NCI-H2029 (cell line): ENCODE results near the gene GREM1.
A peak's percentile ranks its signal among the peaks of the same experiment; 100 is the strongest.

ENCODE experiments used
- DNase-seq: peaks from one replicate; lab custom pipeline; 2025; lab: John Stamatoyannopoulos, UW

Gene GREM1

GRCh38 chr15:32694222-32694983 lies 23.4 kb upstream of the GREM1 start:
- no peak for DNase-seq

- no peak for DNase-seq
Measured at GRCh38 chr15:32698773-32699390, 18.9 kb upstream of the GREM1 start.

- DNase-seq: no peak
Measured at GRCh38 chr15:32700501-32701150, 17.2 kb upstream of the GREM1 start.

GRCh38 chr15:32701863-32702262 lies 15.9 kb upstream of the GREM1 start:
- DNase-seq: no peak

GRCh38 chr15:32704395-32704981 lies 13.3 kb upstream of the GREM1 start:
- DNase-seq: no peak

GRCh38 chr15:32705446-32705845 lies 12.4 kb upstream of the GREM1 start:
- DNase-seq: no peak

GRCh38 chr15:32706704-32707103 lies 11.1 kb upstream of the GREM1 start:
- no peak for DNase-seq

- DNase-seq: no peak
Measured at GRCh38 chr15:32707436-32707835, 10.4 kb upstream of the GREM1 start.

GRCh38 chr15:32709295-32710033 lies 8.3 kb upstream of the GREM1 start:
- no peak for DNase-seq

- DNase-seq: no peak
Measured at GRCh38 chr15:32715276-32715675, 2.5 kb upstream of the GREM1 start.

GRCh38 chr15:32716216-32716914 lies 1.4 kb upstream of the GREM1 start:
- DNase-seq: no peak

GRCh38 chr15:32716915-32717425 lies 834 bp upstream of the GREM1 start:
- DNase-seq: no peak

GRCh38 chr15:32718227-32718820 lies 520 bp downstream of the GREM1 start:
- DNase-seq: no peak

- peak; percentile 2 for DNase-seq
Measured at GRCh38 chr15:32718821-32719716, 1.3 kb downstream of the GREM1 start.

- no peak for DNase-seq
Measured at GRCh38 chr15:32721596-32721995, 3.8 kb downstream of the GREM1 start.

- DNase-seq: no peak
Measured at GRCh38 chr15:32722136-32722535, 4.3 kb downstream of the GREM1 start.

- DNase-seq: no peak
Measured at GRCh38 chr15:32723171-32723948, 5.6 kb downstream of the GREM1 start.

- DNase-seq: no peak
Measured at GRCh38 chr15:32729700-32730395, 12.0 kb downstream of the GREM1 start.
